K562 (cell line): ENCODE measurements around the gene EPB42. TPM values are rescaled to one million over a fixed set of nuclear protein-coding genes. Genes with fewer than 3 reads are reported as not detected.

Experiments used
- BRCA1 ChIP-seq, 2 experiments: fragments of 450-650 bp in 1 of 2; sonication (generic) in 1 of 2; formaldehyde crosslinking in 1 of 2; IDR thresholded peaks; 2 replicates each; pipeline versions ENCODE4 v1.5.0 to v1.6.1; 2017 to 2020; ENCODE audit warnings: mild to moderate bottlenecking in 1 of 2, missing genetic modification reagents in 1 of 2
- BRD4 ChIP-seq: fragments of 200-600 bp; sonication (generic); IDR thresholded peaks from 2 replicates; pipeline ENCODE4 v1.6.1; 2017; ENCODE audit warnings: inconsistent platforms
- CEBPB ChIP-seq: fragments of 450-650 bp; IDR thresholded peaks from 2 replicates; pipeline ENCODE4 v1.6.1; 2016; ENCODE audit warnings: missing genetic modification characterization, missing compliant biosample characterization
- CTCFL ChIP-seq: IDR thresholded peaks from 2 replicates; pipeline ENCODE4 v1.6.1; 2011; ENCODE audit warnings: borderline replicate concordance, low read depth, mild to moderate bottlenecking, moderate library complexity, low read length; ENCODE audit not compliant: insufficient read depth, poor library complexity, severe bottlenecking
- ETV5 ChIP-seq: sonication (generic); formaldehyde crosslinking; IDR thresholded peaks from 2 replicates; pipeline ENCODE4 v1.4.0; 2020; ENCODE audit warnings: low read depth, mild to moderate bottlenecking, missing genetic modification reagents
- HDAC1 ChIP-seq, 2 experiments: fragments of 450-650 bp; IDR thresholded peaks; 2 replicates each; pipeline ENCODE4 v1.6.1; 2016 to 2017; ENCODE audit warnings: inconsistent platforms in 1 of 2, mild to moderate bottlenecking in 1 of 2, moderate library complexity in 1 of 2
- HDGF ChIP-seq: fragments of 450-650 bp; IDR thresholded peaks from 2 replicates; pipeline ENCODE4 v1.6.1; 2016
- JUN ChIP-seq, 2 experiments: sonication (generic) in 1 of 2; formaldehyde crosslinking in 1 of 2; IDR thresholded peaks; 2 replicates each; pipeline versions ENCODE4 v1.6.1 to v1.8.0; 2012 to 2022; ENCODE audit warnings: borderline replicate concordance in 2 of 2, mild to moderate bottlenecking in 2 of 2, improper control_type of control experiment in 1 of 2, low read depth in 1 of 2, low read length in 1 of 2, missing genetic modification reagents in 1 of 2
- MCM3 ChIP-seq: fragments of 450-650 bp; IDR thresholded peaks from 2 replicates; pipeline ENCODE4 v1.6.1; 2016
- MCM7 ChIP-seq, 2 experiments: fragments of 450-650 bp; IDR thresholded peaks; 2 replicates each; pipeline ENCODE4 v1.6.1; 2016 to 2018
- MEF2A ChIP-seq: IDR thresholded peaks from 2 replicates; pipeline ENCODE4 v1.6.1; 2011; ENCODE audit warnings: low read depth, mild to moderate bottlenecking, low read length, moderate library complexity; ENCODE audit not compliant: control insufficient read depth
- MTA3 ChIP-seq: fragments of 450-650 bp; formaldehyde crosslinking; IDR thresholded peaks from 2 replicates; pipeline ENCODE4 v1.6.1; 2017; ENCODE audit warnings: mild to moderate bottlenecking, borderline replicate concordance
- PATZ1 ChIP-seq: fragments of 250-450 bp; sonication (Bioruptor Pico); IDR thresholded peaks from 2 replicates; pipeline ENCODE4 v1.5.0; 2020; ENCODE audit warnings: mild to moderate bottlenecking, borderline replicate concordance
- TRIM24 ChIP-seq, 2 experiments: fragments of 450-650 bp; IDR thresholded peaks; 2 replicates each; pipeline ENCODE4 v1.6.1; 2016
- ZEB2 ChIP-seq: fragments of 450-650 bp; IDR thresholded peaks from 2 replicates; pipeline ENCODE4 v1.6.1; 2016
- ZNF518B ChIP-seq: fragments of 250-450 bp; sonication (Bioruptor Pico); IDR thresholded peaks from 2 replicates; pipeline ENCODE4 v1.5.0; 2021; ENCODE audit warnings: mild to moderate bottlenecking, moderate library complexity
- ZNF592 ChIP-seq: fragments of 450-650 bp; IDR thresholded peaks from 2 replicates; pipeline ENCODE4 v1.6.1; 2017; ENCODE audit warnings: antibody characterized with exemption, mild to moderate bottlenecking
- polyA plus RNA-seq, 8 experiments: library from polyadenylated mRNA; depleted of rRNA in 4 of 8; stranded (reverse) in 5 of 8; unstranded in 3 of 8; fragments of >200 nt; fragmentation: Nextera tagmentation in 2 of 8; fragmentation: Illumina TruSeq in 1 of 8; extraction: Ambion mirVana in 2 of 8; extraction: Trizol in 1 of 8; gene quantifications; 2 replicates each; pipeline versions ENCODE4 v1.2.1 to v1.2.3, GENCODE V29; 2011 to 2014; ENCODE audit warnings: inconsistent platforms in 1 of 8, missing spikeins in 1 of 8
- total RNA-seq, 7 experiments: library from RNA; depleted of rRNA in 6 of 7; stranded (reverse); fragments of >200 nt in 6 of 7; fragmentation: Illumina TruSeq in 2 of 7; extraction: Trizol in 2 of 7; gene quantifications; 2 replicates each; pipeline versions ENCODE4 v1.2.1 to v1.2.3, GENCODE V29; 2011 to 2021; ENCODE audit warnings: low replicate concordance in 1 of 7

The EPB42 gene
- total and polyA plus RNA-seq, 9 of the 15 experiments (the other 6 are each of a cell fraction or from before 2014, with no cell fraction given): 0.38 to 2.3 (median 1.4) TPM

GRCh38 chr15:43230640-43231115, 9.9 kb upstream of the EPB42 start (continued):
- TF ChIP-seq ZNF592 (peak; percentile 78), JUN (IDR thresholded peaks at IDR 0.05; ENCODE audit: borderline replicate concordance, low read depth, low read length) (peak; percentile 20; the same call in 1 of the 2 replicates), JUN (CRISPR knock-in tag; IDR thresholded peaks at IDR 0.05; ENCODE audit: borderline replicate concordance) (no peak), PATZ1 (CRISPR knock-in tag) (no peak), BRD4 (no peak), ZEB2 (no peak), MCM7 (IDR thresholded peaks at IDR 0.05) (no peak), ZNF518B (CRISPR knock-in tag) (no peak), TRIM24 (IDR thresholded peaks at IDR 0.05) (peak; percentile 79 to 84), HDGF (peak; percentile 62; the same call in 1 of the 2 replicates), HDAC1 (IDR thresholded peaks at IDR 0.05) (peak in 1 of 2 experiments; percentile 56; a peak in 1 of 4 replicates), CTCFL (no peak), BRCA1 (IDR thresholded peaks at IDR 0.05) (no peak), BRCA1 (CRISPR knock-in tag; IDR thresholded peaks at IDR 0.05) (no peak), MTA3 (peak; percentile 35; the same call in 1 of the 2 replicates), MEF2A (no peak), MCM3 (no peak), CEBPB (tag) (peak; percentile 89), ETV5 (CRISPR knock-in tag) (peak; percentile 60; the same call in 1 of the 2 replicates)
